ENCODE data around the gene CCDC126. TPM values are rescaled to one million over a fixed set of nuclear protein-coding genes. Genes with fewer than 3 reads are reported as not detected.
A peak's percentile ranks its signal among the peaks of the same experiment; 100 is the strongest.

The CCDC126 gene
- total and polyA plus RNA-seq, 10 of the 15 experiments (the other 5 are each of a cell fraction or from before 2014, with no cell fraction given): 10.9 to 49.9 (median 24.1) TPM

GRCh38 chr7:23617482-23617881 is 20.3 kb downstream of the CCDC126 start:
- POLR2A ChIA-PET: interaction anchor here (0.7 kb wide), 2 partner anchors 82 to 1189 kb away, joined by 5 to 10 read pairs; no protein-coding TSS in a partner anchor
- CTCF ChIA-PET: no interaction called here

GRCh38 chr7:23618241-23618640 is 21.1 kb downstream of the CCDC126 start:
- peaks cover 7% of the 10 kb centered on the region for H3K79me2 ChIP-seq (ENCODE audit: control insufficient read depth, insufficient read depth, low read length)
- H3K4me2 ChIP-seq (ENCODE audit: control insufficient read depth, insufficient read depth): no peak overlapping the region
- H4K20me1 ChIP-seq (ENCODE audit: control insufficient read depth, insufficient read depth): no peaks in the 10 kb centered on the region
- FAIRE-seq: no peak
- SMC1A ChIA-PET (ENCODE audit: uncharacterized antibody, unreplicated experiment): interaction anchor here (0.6 to 1.1 kb wide), 2 partner anchors 13 to 47 kb away, joined by 3 read pairs; no protein-coding TSS in a partner anchor
- DNase-seq (ENCODE audit: low read depth, low spot score): no peak
- ATAC-seq: peak; percentile 31; the same call in 2 of the 3 replicates
- in situ Hi-C loops (cut with MboI): no loop called here
- H3K4me1 ChIP-seq (ENCODE audit: control insufficient read depth, insufficient read depth, low read length): no peaks in the 10 kb centered on the region
- no peak overlapping the region for H2AFZ ChIP-seq (ENCODE audit: control insufficient read depth, low read depth, low read length)
- no peak overlapping the region for H3K4me3 ChIP-seq
- H3K9me3 ChIP-seq (replicated peaks; ENCODE audit: control insufficient read depth, insufficient read depth, low read length): peaks cover 19% of the 10 kb centered on the region
- CTCF ChIA-PET: no interaction called here
- no peaks in the 10 kb centered on the region for H3K27me3 ChIP-seq (replicated peaks in 1 of 2; ENCODE audit: control insufficient read depth in 2 of 2, insufficient read depth in 2 of 2, low read length in 1 of 2)
- TF ChIP-seq CHD2 (IDR thresholded peaks at IDR 0.05; ENCODE audit: borderline replicate concordance, low read depth, low read length) (no peak), MLLT1 (IDR thresholded peaks at IDR 0.05) (no peak), SKIL (IDR thresholded peaks at IDR 0.05; ENCODE audit: low read depth, poor library complexity, severe bottlenecking) (no peak), CHD1 (IDR thresholded peaks at IDR 0.05; ENCODE audit: low read depth, low read length) (no peak), E2F4 (IDR thresholded peaks at IDR 0.05; ENCODE audit: low read depth, low read length) (no peak)
- H3K36me3 ChIP-seq (ENCODE audit: control insufficient read depth in 2 of 2, insufficient read depth in 2 of 2, low read length in 1 of 2): peaks cover 2 to 3% of the 10 kb centered on the region in 2 experiments; a peak in 3 of 4 replicates
- POLR2A ChIA-PET: interaction anchor here (0.6 to 0.7 kb wide), 2 partner anchors 114 to 1190 kb away, joined by 3 to 5 read pairs; no protein-coding TSS in a partner anchor
- RAD21 ChIA-PET (ENCODE audit: unreplicated experiment): interaction anchor here (0.6 kb wide), 2 partner anchors 73 to 1354 kb away, joined by 3 read pairs; no protein-coding TSS in a partner anchor
- H3K27ac ChIP-seq (ENCODE audit: control insufficient read depth, insufficient read depth): no peak overlapping the region
- 35% methylated on average over 3 of the region's 3 CpGs for WGBS (ENCODE audit: insufficient coverage, insufficient replicate concordance, low lambda C conversion rate, missing lambda C conversion rate)
- no TSS peak for BruUV-seq (replicated peaks)
- intact Hi-C loops (cut with micrococcal nuclease; ENCODE audit: unreplicated experiment): no loop called here
- no peak overlapping the region for H3K9ac ChIP-seq (ENCODE audit: control insufficient read depth, insufficient read depth, low read length)

More at GRCh38 chr7:23617482-23617881, 20.3 kb downstream of the CCDC126 start:
- Histone ChIP-seq H3K9ac (ENCODE audit: control insufficient read depth, insufficient read depth, low read length) (no peak overlapping the region), H3K27ac (ENCODE audit: control insufficient read depth, insufficient read depth) (no peak overlapping the region), H3K27me3 (replicated peaks in 1 of 2; ENCODE audit: control insufficient read depth in 2 of 2, insufficient read depth in 2 of 2, low read length in 1 of 2) (no peaks in the 10 kb centered on the region), H2AFZ (ENCODE audit: control insufficient read depth, low read depth, low read length) (no peak overlapping the region), H3K9me3 (replicated peaks; ENCODE audit: control insufficient read depth, insufficient read depth, low read length) (peaks cover 19% of the 10 kb centered on the region), H4K20me1 (ENCODE audit: control insufficient read depth, insufficient read depth) (no peaks in the 10 kb centered on the region), H3K4me1 (ENCODE audit: control insufficient read depth, insufficient read depth, low read length) (no peaks in the 10 kb centered on the region), H3K79me2 (ENCODE audit: control insufficient read depth, insufficient read depth, low read length) (peaks cover 7% of the 10 kb centered on the region), H3K4me2 (ENCODE audit: control insufficient read depth, insufficient read depth) (no peak overlapping the region; the same call in 1 of the 2 replicates), H3K36me3 (ENCODE audit: control insufficient read depth in 2 of 2, insufficient read depth in 2 of 2, low read length in 1 of 2) (peaks cover 2 to 3% of the 10 kb centered on the region in 2 experiments; a peak in 3 of 4 replicates), H3K4me3 (no peak overlapping the region)
- no peak for TF ChIP-seq TCF7 (IDR thresholded peaks at IDR 0.05; ENCODE audit: borderline replicate concordance)
- TF ChIP-seq RAD21 (IDR thresholded peaks at IDR 0.05; ENCODE audit: insufficient read depth, low read depth, low read length): no peak
- TF ChIP-seq SIN3A (IDR thresholded peaks at IDR 0.05; ENCODE audit: low read depth, low read length): no peak
- TF ChIP-seq SMAD5 (IDR thresholded peaks at IDR 0.05; ENCODE audit: low read depth): no peak
- in situ Hi-C loops (cut with MboI): no loop called here
- RAD21 ChIA-PET (ENCODE audit: unreplicated experiment): no interaction called here
- ATAC-seq (peak; percentile 68), FAIRE-seq (no peak), DNase-seq (ENCODE audit: low read depth, low spot score) (no peak)
- SMC1A ChIA-PET (ENCODE audit: uncharacterized antibody, unreplicated experiment): interaction anchor here (1.0 to 1.5 kb wide), 3 partner anchors 9 to 46 kb away, joined by 3 to 5 read pairs (median 4); no protein-coding TSS in a partner anchor
- no TSS peak for BruUV-seq (replicated peaks)
- 100% methylated on average over 1 of the region's 1 CpG for WGBS (ENCODE audit: insufficient coverage, insufficient replicate concordance, low lambda C conversion rate, missing lambda C conversion rate)
- intact Hi-C loops (cut with micrococcal nuclease; ENCODE audit: unreplicated experiment): no loop called here
